ENCODE data around the gene HP1BP3.
"Not testable (repeated sequence)": the region's sequence is repeated elsewhere in the genome, so short reads cannot be mapped to it uniquely, and the experiment has no call there.

Gene HP1BP3

DNA sequence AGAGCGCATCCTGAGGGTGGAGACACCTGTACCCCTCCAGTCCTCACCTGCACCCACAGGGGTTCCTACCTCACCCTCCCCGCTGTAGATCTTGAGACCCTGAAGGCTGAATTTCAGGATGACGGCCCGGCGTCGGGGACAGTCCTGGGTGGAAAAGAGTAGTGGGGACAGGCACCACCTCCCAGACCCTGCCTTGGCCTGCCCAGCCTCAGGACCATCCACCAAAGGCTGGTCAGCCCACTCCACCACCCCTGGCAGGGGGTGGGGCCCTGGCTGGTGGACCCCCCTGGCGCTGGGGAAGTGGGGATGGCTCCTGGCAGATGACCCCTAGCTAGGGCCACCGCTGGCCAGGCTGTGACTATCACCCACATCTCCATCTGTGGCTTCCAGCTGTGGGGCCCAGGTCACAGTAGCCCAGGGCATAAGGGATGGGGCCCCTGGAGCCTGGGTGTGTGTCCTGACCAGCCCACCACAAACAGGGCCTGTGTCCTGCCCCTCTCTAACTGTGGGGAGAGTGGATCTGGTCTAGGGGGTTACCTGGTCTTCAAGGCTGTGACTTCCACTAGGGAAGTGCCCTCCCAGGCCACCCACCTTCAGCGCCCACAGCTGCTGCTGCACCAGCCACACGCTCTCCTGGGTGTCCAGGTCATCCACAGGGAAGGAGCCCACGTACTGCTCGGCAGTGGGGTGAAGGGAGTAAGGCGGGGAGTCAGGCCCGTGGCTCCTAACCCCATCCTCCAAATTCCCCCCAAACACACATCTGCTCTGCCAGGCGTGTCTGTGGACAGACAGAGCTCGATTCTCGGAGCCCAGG lies 60.0 kb downstream of the HP1BP3 start:
- no peak for DNase-seq

DNA sequence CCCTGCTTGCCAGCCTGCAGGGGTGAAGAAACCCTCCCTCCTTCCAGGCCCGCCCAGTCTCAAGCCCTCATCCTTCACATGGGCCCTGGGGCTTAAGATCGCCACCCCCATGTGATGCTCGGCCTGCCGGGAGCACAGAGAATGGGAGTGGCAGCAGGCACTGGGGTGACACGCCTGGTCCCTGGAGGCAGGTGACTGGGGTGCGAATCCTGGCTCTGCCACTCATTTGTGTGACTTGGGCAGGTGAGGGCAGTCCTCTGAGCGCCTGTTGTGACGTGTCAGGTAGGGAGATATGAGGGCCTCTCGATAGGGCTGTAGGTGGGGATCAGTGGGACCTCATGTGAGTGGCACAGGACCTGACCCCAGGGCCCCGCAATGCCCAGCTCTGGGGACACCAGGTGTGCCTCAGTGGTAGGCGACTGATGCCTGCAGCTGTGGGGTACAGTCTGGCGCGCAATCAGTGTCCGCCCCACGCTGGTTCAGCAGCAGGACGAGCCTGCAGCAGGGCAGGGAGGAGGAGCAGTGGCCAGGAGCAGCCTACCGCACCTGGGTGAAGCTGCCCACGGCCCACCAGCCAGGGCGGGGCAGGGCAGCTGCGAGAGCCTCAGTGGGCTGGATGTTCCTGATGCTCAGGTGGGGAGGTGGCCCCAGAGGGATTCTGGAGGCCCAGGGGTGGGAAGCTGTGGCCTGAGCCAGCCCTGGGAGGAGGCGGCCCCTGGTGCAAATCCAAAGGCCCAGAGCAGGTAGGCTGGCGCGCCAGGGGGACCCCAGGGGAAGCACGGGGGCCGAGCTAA lies 60.8 kb downstream of the HP1BP3 start:
- DNase-seq: no peak

DNA sequence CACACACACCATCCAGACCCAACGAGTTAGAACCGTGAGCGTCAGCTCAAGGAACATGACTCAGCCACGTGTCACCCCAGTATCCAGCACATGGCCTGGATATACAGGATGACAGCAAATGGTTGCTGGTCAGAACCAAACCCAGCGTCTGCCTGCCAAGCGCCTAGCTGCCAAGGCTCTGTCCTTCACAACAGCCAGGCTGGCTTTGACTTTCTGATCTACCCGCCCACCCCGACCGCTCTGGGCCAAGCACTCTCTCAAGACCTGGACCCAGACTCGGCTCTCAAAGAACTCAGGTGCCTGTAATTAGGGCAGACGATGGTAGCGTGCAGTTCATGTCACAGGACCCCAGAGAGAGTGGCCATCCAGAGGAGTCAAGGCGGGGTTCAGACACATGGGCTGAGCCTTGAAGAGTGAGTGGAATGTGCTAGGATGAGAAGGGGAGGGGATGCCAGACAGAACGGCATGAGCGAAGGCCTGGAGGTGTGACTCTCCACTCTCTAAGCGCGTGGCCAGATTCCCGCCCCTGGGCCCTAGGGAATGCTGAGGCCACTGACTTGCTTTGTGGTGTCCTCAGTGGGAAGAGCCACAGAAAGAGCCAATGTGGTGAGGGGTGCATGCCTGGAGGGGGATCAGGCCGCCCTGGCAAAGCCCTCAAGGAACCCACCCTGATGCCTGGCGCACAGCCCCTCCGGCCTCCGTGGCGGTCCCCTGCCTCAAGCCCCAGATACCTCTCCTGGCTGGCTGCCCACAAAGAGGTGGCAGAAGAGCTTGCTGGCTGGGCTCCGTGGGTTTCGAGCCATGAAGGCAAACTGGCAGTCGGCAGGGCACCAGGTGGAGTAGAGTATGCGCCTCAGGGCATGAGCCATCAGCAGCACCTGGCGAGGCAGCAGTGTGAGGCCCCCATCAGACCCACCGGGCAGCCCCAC lies 61.7 kb downstream of the HP1BP3 start:
- DNase-seq: no peak

DNA sequence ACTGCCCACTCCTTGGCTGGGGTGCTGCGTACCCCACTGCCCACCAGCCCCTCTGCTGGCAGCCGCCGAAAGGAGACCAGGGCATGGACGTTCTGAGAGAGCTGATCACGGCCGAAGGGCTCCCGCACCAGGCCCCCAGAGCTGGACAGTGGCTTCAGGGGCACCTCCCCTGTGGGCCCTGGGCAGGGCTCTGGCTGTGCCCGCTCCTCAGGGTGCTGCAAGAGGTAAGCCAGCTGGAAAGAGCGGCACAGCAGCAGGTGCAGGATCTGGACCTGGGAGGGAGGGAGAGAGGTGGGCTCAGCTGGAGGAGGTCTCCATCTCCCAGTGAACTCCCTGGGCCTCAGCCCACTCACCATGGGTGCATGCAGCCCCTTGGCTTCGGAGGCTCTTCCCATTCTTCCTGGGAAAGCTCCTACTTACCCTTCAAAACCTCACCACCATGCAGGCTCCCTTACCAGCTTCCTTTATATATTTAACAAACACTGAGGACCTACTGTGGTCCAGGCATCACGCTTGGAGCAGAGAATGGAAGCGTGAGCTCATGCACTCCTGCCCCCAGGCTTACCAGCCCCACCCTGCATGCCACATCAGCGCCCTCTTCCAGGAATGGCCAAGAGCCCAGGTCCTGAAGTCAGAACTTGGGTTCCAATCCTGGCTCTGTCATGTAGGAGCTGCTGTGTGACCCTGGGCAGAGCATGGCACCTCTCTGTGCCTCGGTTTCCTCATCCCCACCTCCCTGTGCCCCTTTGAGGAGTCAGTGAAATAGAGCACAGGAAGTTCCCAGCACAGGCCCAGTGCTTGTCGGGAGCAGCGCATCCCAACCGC lies 62.5 kb downstream of the HP1BP3 start:
- DNase-seq: no peak

DNA sequence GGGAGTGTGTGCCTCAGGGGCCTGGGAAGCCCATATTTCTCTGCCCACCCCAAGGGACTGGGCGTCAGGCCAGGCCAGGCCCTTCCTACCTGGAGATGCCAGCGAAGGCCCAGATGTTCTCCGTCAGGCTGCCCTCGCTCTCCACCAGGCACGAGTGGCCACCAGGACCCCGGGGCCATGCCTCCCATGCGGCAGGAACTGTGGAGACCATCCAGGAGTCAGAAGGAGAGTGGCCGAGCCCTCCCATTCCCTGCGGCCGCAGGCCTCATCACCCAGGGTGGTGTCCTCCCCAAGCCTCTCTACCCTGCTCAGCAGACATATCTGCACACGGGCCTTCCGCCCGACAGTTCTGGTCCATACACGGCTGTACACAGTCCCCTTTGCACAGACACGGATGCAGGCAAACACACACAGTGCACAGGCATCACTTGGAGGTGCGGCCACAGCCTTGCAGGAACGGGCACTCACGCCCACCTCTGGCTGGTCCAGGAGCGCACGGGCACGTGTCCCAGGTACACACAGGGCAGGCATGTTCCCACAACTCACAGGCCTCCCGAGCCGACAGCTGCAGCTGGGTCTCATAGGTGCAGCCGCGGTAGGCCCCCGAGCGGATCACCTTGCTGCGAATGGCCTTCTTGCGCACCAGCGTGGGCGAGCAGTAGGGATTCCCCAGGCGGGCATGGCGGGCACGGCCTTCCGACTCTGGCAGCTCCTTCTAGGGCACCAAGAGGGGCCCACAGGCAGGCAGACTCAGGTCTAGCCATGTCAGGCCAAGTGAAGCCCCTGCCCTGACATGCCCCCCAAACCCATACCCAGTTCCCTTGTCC lies 63.4 kb downstream of the HP1BP3 start:
- no peak for DNase-seq

DNA sequence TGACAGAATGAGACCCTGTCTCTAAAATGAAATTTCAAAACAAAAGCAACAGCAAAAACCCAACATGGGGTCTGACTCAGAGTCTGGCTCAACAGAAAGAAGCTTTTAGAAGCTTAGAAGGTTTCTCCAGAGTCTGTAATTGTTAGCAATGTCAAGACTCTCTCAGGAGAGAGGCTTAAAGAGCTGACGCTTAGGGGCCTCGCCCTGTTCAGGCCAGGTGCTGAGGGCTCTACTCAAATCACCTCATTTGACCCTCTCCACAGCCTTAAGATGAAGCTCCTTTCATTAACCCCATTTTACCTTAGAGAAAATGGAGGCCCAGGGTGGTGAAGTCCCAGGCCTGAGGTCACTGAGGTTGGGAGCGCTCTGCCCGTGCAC lies 64.0 kb downstream of the HP1BP3 start:
- no peak for DNase-seq

GRCh38 chr1:20721117-20722061 lies 65.7 kb downstream of the HP1BP3 start:
- no peak for DNase-seq

DNA sequence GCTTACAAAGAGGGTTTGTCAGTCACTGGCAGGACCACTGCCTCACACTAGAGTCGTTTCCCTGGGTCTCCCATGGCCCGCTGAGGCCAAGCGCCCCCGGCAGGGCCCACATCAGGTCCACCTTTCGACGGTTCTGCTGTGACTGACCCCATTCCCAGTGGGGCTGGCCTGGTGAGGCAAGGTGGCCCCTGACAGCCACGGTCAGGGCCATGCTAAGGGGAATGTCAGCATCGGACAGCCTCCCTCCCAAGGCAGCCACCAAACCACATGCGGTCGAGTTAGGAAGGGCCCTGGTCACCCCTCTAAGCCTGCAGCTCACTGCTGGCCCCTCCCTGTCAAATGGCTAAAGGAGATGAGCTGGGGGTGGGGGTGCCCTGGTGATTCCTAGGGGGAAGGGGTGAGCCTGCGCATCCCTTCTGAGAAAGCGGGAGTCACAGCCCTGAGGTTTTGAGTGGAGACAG lies 66.4 kb downstream of the HP1BP3 start:
- no peak for DNase-seq

DNA sequence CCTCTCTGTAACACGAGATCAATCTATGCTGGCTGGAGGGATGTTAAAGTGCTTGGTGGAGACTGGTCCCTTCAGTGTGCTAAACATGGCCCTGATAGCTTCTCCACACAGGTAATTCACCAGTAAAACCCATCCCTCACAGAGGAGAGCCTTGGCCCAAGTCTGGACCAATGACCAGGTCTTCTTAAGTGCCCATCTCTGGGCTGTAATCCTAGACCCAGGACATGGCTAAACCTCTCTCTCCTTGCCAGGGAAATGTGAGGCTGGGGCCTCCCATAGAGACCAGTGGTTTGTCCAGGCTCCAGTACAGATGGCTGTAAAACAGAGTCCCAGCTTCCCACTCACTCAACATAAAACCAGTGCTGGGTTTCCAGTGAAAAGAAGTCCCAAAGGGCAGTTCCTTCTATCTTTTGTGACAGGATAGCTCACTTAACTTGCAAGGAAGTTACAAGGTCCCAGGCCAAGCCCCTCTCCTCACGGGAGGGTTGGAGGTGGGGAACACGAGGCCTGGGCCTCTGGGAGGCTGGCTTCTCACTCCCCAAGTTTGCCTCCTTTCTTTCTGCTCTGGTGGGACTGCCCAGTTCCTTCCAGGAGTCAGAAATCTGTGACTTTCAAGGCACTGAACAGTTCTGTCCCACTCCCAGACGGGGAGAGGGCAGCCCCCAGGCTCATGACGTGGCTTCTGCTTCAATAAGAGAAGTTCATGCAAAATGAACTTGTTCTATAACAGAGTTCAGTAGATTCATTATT lies 67.1 kb downstream of the HP1BP3 start:
- no peak for DNase-seq

DNA sequence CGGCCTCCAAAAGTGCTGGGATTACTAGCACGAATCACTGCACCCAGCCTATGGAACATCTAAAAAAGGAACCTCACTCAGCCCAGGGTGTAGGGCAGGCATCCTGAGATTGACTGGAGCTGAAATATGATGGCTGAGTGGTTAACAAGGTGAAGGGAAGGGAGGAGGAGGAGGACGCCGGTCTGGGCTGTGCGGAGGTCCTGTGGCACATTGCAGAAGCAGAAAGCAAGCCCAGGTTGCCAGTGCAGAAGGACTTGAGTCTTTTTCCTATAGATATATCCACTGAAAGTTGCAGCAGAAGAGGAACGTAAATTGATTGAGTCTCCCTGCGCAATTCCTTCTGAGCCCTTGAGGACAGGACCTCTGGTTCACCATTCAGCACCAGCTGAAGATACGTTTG lies 67.8 kb downstream of the HP1BP3 start:
- no peak for DNase-seq

DNA sequence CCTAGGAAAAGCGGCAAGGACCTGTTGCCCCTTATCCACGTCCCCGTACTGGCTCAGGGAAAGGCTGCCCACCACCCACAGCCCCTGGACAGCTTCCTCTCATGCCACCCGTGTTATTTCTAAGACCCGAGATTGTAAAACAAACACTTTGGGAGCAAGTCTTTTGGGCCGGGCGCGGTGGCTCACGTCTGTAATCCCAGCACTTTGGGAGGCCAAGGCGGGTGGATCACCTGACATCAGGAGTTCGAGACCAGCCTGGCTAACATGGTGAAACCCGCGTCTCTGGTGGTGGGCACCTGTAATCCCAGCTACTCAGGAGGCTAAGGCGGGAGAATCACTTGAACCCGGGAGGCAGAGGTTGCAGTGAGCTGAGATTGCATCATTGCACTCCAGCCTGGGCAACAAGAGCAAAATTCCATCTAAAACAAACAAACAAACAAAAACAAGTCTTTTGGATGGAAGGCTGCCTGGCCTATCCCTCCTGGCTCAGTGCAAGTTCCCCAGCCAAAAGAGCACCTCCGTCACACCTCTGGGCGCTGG lies 68.7 kb downstream of the HP1BP3 start:
- DNase-seq: not testable (repeated sequence)

DNA sequence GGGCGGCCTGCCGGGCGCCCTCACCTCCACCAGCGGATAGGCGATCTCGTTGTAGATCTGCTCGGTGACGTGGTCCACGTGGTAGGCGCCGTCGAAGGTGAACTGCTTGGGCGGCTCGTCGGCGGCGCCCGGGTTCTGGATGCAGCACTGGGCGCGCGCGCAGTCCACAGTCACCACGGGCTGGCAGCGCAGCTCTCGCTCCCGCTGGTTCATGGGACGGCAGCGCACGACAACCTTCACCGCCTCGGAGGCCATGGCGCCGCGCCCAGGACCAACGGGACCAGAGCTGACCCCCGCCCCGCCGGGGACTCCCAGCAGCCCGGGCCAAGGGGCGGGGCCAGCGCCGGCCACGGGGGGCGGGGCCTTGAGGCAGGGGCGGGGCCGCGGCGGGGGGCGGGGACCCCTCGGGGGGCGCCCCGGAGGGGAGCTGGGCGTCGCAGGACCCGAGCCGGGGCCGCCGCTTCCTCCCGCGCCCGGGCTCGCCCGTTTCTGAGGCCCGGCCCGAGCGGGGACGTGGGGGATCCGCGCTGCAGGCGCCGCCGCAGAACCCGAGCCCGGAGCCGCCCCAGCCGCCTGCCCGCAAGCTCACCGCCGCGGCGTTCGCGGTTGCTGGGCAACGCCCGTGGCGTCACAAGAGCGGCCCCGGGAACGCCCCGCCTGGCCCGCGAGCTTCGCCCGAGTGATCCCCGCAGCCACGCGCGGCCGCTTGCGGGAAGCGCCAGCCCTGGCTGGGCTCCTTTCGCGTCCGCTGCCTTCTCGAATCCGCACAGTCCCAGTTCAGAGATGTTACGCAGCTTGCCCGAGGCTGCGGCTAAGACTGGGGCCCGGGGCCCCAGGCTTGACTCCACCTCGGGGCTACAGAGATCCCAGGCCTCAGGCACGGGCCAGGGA lies 69.4 kb downstream of the HP1BP3 start, which contains the start of gene KIF17:
Gene KIF17, minus strand, starts transcription at position 556 of the 891 bp plus-strand sequence. Its CDS starts 301 bp downstream, at position 255.
- DNase-seq: peak; percentile 45 to 54

DNA sequence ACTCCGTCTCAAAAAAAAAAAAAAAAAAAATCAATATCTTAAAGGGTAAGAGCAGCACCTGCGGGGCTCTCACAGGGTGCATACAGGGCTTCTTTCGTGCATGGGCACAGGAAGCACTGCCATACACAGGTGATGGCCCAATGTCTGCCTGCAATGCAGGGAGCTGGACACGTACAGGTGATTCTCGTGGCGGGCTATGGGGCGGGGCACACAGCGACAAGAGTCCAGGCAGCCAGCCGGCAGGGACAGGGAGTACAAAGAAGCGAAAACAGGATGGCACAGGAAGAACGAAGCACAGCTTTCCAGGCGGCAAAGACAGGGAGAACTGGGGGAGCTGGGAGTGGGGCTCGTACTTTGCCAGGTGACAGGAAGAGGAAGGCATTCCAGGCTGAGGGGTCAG lies 70.9 kb downstream of the HP1BP3 start:
- DNase-seq: no peak

DNA sequence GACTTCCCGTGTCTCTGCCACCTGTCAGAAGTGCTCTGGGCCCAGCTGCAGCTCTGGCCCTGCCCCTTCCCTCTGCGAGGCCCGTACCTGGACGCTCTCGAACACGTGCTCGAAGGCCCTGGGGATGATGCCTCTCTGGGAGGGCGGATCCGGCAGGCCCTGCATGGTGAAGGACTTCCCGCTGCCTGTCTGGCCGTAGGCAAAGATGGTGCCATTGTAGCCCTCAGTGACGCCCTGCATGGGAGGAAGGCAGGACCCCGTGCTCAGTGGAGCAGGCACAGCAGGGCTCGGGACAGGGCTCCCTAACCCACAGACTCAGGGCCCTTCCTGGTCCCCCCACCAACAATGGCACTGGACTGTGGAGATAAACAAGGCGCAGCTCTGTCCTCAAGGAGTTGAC lies 71.7 kb downstream of the HP1BP3 start:
- no peak for DNase-seq

GRCh38 chr1:20713440-20713839 lies 73.7 kb downstream of the HP1BP3 start:
- DNase-seq: no peak

- DNase-seq: no peak
Measured at GRCh38 chr1:20712215-20712577, 74.9 kb downstream of the HP1BP3 start.

GRCh38 chr1:20711285-20712214 lies 75.6 kb downstream of the HP1BP3 start:
- DNase-seq: no peak

Data from activated CD4-positive, alpha-beta T cell treated with anti-CD3 and anti-CD28 coated beads, Interleukin-2, amount 50 U/mL, for 4 hours (primary cell).